Measurements from ENCODE around the gene CCDC73.
"Not testable (repeated sequence)": the region's sequence is repeated elsewhere in the genome, so short reads cannot be mapped to it uniquely, and the experiment has no call there.

Gene CCDC73

DNA sequence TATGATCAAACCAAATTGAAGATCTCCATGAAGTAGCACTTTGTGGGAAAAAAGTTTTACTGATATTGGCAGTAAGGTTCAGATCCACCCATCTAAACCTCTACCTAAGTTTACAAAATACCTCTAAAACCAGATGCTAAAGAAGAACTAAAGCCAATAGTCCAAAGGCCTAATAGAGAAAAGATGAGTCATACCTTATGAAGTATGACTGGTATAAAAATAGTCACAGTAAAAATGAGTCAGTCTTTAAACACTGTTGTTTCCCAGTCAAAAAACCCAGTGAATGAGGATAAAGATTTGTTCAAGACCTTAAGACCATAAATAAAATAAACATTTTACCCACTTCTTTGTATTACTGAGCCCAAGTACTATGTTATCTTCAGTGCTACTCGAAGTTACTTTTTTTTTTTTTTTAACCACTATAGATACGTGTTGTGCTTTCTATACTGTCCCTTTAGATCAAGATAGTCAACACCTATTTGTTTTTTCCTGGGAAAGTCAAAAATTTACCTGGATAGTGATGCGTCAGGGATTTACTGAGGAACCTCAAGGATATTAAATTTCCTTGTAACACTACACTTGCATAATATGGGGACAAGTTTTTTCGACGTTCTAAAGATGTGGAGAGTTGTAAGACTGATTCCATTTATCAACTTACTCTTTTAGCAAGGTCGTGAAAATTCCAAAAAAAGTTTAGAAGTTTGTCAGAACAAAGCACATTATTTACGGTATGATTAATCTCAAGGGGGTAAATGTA lies 87.3 kb downstream of the CCDC73 start:
- in situ Hi-C loops (cut with MboI; ENCODE audit: low sequenced_read_pairs) = no loop called here

- in situ Hi-C loops (cut with MboI; ENCODE audit: low sequenced_read_pairs) = no loop called here
Observed at GRCh38 chr11:32705309-32706033, 89.0 kb downstream of the CCDC73 start.

- in situ Hi-C loops (cut with MboI; ENCODE audit: low sequenced_read_pairs) = no loop called here
Observed at GRCh38 chr11:32704775-32705174, 89.7 kb downstream of the CCDC73 start.

DNA sequence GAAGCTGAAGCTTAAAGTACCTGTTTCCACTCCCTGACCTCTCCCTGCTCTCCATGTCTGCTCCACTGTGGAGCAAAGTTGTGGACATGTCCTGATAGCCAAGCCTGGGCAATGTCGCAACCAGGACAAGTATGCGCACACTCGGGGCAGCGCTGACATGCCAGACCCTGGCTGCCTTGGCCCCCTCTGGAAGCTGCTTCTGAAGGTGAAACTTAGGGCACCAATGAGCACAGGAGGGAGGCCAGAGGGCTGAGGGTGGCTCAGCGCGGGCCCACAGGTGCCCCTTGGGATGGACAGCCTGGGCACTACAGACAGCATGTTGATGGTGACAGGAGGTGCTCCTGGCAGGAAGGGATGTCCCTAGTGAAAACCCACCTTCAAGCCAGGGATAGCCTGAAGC lies 90.2 kb downstream of the CCDC73 start:
- in situ Hi-C loops (cut with MboI; ENCODE audit: low sequenced_read_pairs) = no loop called here

GRCh38 chr11:32701616-32702015 lies 92.8 kb downstream of the CCDC73 start:
- in situ Hi-C loops (cut with MboI; ENCODE audit: low sequenced_read_pairs) = no loop called here

DNA sequence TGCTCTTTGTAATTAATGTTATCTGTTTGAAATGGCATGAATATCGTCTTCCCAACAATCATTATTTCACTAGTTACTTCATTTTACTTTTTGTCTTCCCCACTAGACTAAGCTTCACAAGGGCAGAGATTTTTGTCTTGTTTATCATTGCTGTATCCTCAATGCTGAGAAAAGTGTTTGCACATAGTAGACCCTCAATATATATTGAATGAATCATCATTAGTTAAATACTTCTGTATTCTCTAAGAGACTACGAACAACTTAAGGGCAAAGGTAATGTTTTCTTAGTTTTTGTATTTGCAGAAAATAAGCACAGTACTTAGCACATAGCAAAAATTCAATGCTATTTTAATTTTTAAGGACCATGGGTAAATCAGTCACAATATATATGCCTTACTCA lies 95.9 kb downstream of the CCDC73 start:
- in situ Hi-C loops (cut with MboI; ENCODE audit: low sequenced_read_pairs) = no loop called here

GRCh38 chr11:32671051-32671450 lies 123.4 kb downstream of the CCDC73 start:
- in situ Hi-C loops (cut with MboI; ENCODE audit: low sequenced_read_pairs) = no loop called here

GRCh38 chr11:32659672-32660071 lies 134.8 kb downstream of the CCDC73 start:
- in situ Hi-C loops (cut with MboI; ENCODE audit: low sequenced_read_pairs) = no loop called here

- in situ Hi-C loops (cut with MboI; ENCODE audit: low sequenced_read_pairs) = no loop called here
Observed at GRCh38 chr11:32658639-32659406, 135.6 kb downstream of the CCDC73 start.

GRCh38 chr11:32643526-32643925 lies 150.9 kb downstream of the CCDC73 start:
- in situ Hi-C loops (cut with MboI; ENCODE audit: low sequenced_read_pairs) = no loop called here

- in situ Hi-C loops (cut with MboI; ENCODE audit: low sequenced_read_pairs) = no loop called here
Observed at GRCh38 chr11:32641361-32641760, 153.1 kb downstream of the CCDC73 start.

DNA sequence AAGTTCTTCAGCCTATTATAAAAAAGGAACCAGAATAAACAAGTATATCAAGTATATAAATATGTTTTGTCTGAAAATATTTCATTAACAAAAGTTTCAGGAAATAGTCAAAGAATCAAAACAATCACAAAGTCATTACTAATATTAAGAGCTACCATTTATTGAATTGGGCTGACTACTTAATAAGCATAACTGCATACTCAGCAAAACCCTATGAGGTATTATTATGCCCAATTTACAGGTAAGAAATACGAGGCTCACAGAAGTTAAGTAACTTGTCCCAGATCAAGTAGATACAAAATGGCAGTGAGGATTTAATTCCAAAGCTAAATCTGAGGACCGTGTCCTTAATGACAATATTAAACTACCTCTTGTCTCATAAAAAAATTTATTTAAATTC lies 158.6 kb downstream of the CCDC73 start:
- in situ Hi-C loops (cut with MboI; ENCODE audit: low sequenced_read_pairs) = no loop called here

GRCh38 chr11:32630844-32631243 lies 163.6 kb downstream of the CCDC73 start:
- in situ Hi-C loops (cut with MboI; ENCODE audit: low sequenced_read_pairs) = no loop called here

GRCh38 chr11:32616903-32617302 lies 177.6 kb downstream of the CCDC73 start:
- in situ Hi-C loops (cut with MboI; ENCODE audit: low sequenced_read_pairs) = no loop called here

DNA sequence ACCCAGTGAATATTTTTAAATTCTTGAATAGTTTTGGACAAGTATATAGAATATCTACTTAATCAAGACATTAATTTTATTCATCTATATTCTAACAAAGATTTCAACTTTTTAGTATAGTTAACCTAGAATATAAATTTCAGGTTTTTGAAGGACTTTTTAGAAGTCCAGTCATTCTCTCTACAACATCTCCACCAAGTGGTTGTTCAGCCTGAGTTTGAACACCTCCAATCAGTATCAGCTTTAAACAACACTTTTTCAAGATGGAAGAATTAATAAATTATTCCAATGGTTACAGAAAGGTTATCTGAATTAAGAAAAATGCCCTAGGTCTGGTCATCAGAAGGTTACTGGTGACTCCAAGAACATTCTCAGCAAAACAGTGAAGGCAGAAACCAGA lies 179.0 kb downstream of the CCDC73 start:
- in situ Hi-C loops (cut with MboI; ENCODE audit: low sequenced_read_pairs) = no loop called here

DNA sequence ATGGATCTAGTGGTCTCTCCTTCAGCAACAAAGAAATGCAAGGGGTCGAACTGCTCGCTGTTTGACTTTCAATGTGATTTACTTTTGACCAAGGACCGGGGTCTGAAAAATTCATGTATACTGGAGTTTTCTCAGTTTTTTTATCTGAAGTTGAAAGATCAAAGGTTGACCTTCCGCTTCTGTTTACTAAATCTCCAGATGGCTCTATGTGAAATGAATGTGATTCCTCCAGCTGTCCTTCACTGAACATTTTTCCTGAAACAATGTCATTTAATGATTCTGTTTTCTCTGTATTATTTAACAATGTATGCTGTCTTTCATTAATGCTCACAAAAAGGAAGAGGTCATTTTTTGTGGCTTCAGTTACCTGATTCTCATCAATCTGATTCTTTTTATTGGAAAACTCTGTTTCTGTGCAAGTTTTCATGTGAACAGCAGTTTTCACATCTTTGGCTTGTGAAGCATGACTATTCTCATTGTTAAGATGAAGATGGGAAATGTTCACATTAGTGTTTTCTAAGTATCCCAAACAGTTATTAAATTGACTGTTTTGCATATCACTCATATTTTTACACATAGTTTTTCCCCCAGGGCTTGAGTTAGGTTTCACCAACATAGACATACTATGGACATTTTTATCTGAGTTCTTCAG lies 180.8 kb downstream of the CCDC73 start:
- in situ Hi-C loops (cut with MboI; ENCODE audit: low sequenced_read_pairs) = no loop called here

- in situ Hi-C loops (cut with MboI; ENCODE audit: low sequenced_read_pairs) = no loop called here
Observed at GRCh38 chr11:32610797-32611352, 183.6 kb downstream of the CCDC73 start.

DNA sequence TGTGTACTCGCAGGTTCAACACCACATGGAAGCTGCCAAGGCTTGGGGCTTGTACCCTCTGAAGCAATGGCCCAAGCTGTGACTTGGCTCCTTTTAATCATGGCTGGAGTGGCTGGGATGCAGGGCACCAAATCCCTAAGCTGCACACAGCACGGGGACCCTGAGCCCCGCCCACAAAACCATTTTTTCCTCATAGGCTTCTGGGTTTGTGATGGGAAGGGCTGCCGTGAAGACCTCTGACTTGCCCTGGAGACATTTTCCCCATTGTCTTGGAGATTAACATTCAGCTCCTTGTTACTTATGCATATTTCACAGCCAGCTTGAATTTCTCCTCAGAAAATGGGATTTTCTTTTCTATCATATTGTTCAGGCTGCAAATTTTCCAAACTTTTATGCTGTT lies 185.6 kb downstream of the CCDC73 start:
- in situ Hi-C loops (cut with MboI; ENCODE audit: low sequenced_read_pairs) = not testable (repeated sequence)

DNA sequence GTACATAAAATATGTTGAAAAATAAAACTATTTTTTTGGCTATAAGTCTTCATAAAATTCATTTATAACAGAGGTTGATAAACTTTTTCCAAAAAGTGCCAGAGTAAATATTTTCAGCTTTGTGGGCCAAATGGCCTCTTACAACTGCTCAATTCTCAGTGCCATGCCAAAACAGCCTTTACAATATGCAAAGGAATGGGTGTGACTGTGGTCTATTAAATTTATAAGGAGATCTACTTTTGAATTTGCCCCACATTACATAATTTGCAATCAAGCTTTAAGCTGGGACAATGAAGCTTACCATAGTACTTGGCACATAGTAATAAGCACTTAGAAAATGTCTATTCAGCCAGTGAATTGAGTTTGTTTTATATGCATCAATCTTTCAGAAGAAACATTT lies 188.2 kb downstream of the CCDC73 start:
- in situ Hi-C loops (cut with MboI; ENCODE audit: low sequenced_read_pairs) = no loop called here

GRCh38 chr11:32602657-32603415 lies 191.6 kb downstream of the CCDC73 start:
- in situ Hi-C loops (cut with MboI; ENCODE audit: low sequenced_read_pairs) = no loop called here
